Coronary artery (tissue), 2 donors: ENCODE data around the gene NTF3.

Source experiments
- DNase-seq: peaks from one replicate; pipeline ENCODE4 v3.0.0-alpha.2; 2017; ENCODE audit warnings: low spot score
- H3K27ac ChIP-seq, 2 donors: fragments of 200-600 bp; sonication (generic); one replicate each; pipeline ENCODE4 v1.5.1; 2016 to 2019
- H3K4me3 ChIP-seq: fragments of 200-600 bp; sonication (generic); 2 replicates; pipeline ENCODE4 v1.5.1; 2016; ENCODE audit warnings: mild to moderate bottlenecking, moderate library complexity
- TF ChIP-seq, protein P1 (sequence below): fragments of 200-600 bp; sonication (generic); IDR thresholded peaks from one replicate; pipeline ENCODE4 v1.5.1; 2019; ENCODE audit warnings: antibody characterized with exemption

The NTF3 gene

DNA sequence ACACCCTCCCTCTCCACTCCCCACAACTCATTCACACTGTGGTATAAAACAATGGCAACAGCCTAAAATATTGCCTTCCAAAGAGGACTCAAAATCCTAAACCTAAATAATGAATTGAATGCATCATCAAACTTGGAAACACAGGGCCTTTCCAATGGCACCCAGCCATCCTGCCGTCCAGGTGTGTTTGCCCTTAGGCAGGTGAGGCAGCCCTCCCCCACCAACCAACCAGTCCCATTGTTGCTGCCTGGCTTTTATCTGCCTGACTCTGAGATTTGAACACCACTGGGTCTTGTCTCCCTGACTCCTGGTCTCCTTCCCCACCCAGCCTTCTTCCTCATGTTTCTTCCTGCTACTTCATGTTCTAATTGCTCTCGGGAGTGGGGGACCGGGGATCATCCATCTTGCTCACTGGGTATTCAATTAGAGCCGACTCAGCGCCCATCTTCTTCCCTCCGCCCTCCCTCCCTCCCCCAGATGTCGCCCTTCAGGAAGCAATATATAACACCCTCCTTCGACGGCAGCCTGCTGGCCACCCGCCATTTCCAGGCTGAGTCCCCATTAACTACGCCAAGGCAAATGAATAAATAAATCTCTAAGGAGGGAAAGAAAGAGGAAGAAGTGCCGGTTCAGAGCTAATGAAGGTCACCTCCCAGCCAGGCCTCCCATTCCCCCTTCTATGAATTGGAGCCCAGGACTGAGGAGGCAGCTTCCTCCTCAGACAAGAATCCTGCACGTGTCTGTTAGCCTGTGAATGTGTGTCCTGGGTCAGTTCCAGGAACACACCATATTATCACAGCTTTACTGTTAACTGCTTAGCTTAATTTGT is 36.3 kb upstream of the NTF3 start:
- TF ChIP-seq, protein P1, sequence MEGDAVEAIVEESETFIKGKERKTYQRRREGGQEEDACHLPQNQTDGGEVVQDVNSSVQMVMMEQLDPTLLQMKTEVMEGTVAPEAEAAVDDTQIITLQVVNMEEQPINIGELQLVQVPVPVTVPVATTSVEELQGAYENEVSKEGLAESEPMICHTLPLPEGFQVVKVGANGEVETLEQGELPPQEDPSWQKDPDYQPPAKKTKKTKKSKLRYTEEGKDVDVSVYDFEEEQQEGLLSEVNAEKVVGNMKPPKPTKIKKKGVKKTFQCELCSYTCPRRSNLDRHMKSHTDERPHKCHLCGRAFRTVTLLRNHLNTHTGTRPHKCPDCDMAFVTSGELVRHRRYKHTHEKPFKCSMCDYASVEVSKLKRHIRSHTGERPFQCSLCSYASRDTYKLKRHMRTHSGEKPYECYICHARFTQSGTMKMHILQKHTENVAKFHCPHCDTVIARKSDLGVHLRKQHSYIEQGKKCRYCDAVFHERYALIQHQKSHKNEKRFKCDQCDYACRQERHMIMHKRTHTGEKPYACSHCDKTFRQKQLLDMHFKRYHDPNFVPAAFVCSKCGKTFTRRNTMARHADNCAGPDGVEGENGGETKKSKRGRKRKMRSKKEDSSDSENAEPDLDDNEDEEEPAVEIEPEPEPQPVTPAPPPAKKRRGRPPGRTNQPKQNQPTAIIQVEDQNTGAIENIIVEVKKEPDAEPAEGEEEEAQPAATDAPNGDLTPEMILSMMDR = no peak
- H3K4me3 ChIP-seq = no peak overlapping the region
- no peak overlapping the region for H3K27ac ChIP-seq
- no peak for DNase-seq

DNA sequence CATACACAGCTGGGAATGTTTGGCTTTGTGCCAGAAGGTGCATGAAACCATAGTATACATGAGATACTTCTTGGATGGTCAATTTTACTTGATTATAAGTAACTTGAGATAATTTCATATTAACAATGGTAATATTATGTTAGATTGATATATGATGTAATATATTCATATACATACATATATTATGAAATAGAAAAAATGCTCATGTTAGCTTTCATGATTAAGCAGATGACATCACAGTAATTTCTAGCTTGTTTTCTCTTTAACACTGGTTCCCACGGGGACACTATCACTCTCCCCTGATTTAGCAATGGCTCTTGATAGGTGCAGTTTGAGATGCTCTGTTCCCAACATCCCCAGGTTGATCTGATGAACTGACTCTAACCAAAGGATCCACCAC is 35.4 kb upstream of the NTF3 start:
- no peak for DNase-seq
- no peak overlapping the region for H3K4me3 ChIP-seq
- H3K27ac ChIP-seq = no peak overlapping the region
- TF ChIP-seq, protein P1 = no peak

DNA sequence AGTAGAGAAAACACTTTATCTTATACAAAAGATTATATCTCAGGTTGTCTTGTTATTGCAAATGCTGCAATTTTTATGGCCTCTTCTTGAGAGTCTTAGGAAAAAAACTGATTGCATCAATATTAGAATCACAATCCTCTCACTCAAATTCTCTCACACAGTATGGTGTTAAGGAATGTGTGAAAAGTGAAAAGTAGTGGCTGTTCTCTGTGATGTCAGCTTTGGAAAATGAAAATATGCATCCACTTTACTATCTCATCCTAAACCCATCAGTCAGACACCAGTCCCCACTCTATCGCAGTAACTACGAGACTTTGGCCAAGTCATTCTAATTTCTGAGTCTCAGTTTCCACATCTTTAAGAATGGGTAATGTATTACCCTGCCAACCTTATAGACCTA is 32.6 kb upstream of the NTF3 start:
- TF ChIP-seq, protein P1 = no peak
- no peak overlapping the region for H3K4me3 ChIP-seq
- no peak overlapping the region for H3K27ac ChIP-seq
- no peak for DNase-seq

DNA sequence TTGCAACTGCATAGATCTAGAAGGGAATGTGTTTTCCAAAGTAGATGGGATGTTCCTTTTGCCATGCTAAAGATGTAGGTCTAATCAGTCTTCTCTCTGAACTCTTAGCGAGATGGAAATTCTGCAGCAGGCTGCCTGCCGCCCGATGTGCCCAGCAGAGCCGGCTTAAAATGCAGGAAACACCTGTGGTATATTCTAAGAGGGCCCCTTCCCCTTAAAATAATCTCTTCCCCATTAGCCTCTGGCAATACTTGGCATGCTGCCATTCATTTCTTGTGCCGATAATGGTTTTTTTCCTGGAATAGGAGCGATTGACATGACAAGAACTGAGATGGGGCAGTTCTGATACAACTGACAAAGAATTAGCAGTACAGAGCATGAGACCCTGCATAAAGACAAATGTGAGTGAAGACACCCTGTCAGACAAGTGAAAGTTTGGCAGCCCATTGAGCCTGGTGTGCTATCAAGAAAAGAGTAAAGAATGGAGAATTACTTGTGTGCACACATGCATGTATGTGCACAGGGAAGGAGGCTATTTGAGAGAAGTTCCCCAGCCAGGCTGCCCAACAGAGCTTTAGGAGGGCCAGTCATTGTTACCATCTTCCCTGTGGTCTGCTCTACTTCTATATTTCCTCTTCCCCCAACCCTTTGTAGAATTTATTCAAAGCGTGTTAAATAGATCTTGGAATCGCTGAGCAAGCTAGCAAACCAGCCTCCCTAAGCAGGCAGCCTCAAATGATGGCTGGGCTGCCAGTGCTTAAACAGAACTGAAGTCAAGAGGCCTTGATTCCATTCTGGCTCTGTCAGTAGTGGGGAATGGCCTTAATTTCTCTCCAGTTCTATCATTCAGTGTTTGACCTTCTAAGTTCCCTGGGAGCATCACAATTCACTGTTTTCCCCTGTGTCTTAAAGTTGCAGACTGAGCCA is 29.6 kb upstream of the NTF3 start:
- H3K27ac ChIP-seq = no peak overlapping the region
- no peak for DNase-seq
- TF ChIP-seq, protein P1 = no peak
- H3K4me3 ChIP-seq = no peak overlapping the region

DNA sequence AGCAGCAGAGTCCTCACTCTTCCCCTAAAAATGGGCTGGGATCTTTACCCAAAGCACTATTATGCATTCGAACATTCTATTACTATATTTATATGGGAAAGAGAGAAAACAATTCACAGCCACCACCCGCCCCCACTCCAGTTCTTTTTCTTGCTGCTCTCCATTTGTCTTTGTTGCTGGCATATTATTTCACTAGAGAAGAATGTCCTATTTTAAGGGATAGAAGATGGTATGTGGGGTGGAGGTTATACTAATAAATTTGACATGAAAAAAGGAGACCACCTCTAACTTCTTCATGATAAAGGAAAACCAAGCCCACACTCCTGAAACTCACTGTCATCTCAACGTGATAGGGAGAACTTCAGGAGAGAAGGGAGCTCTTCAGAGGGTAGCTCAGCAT is 28.5 kb upstream of the NTF3 start:
- DNase-seq = no peak
- H3K27ac ChIP-seq = no peak overlapping the region
- TF ChIP-seq, protein P1 = no peak

DNA sequence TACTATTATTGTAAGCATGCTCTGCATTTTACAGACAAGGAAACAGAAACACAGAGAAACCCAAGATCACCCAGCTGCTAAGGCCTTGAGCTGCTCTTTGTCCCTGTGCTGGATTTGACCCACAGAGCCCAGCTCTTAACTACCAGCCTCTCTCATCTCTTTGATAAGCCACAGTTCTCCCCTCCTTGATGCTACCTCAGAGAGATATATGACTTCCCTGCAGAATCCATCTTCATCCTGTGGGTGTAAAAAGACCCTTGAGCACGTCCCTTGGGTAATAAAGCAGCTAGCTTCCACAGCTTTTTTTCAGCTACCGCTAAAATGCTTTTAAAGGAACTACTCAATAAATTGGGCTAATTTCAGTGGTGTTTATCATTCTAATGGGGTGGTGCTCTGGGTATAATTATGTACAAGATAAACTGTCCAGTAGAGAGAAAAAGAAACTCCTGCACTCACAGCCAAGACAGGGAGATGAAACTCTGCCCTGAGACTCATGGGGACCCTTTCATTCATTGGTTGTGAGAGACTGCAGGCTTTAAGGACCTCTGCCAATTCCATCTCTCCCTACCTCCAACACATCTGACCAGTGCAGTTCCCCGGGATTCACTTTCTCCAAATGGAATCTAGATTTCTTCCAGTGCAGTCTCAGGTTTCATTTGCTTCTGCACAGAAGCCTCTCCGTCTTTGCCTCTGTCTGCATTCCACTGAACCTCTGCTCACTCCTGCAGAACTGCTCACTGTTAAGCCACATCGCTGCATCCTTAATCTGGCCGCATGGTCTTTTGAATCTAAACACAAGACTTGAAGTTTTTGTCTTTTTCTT is 24.7 kb upstream of the NTF3 start:
- Histone ChIP-seq H3K4me3 (no peak overlapping the region), H3K27ac (no peak overlapping the region)
- TF ChIP-seq, protein P1 = no peak
- DNase-seq = no peak

More for the DNA sequence above, 28.5 kb upstream of the NTF3 start:
- no peak overlapping the region for H3K4me3 ChIP-seq
